ENCODE data around the gene DOCK2.
"Not testable (repeated sequence)": the region's sequence is repeated elsewhere in the genome, so short reads cannot be mapped to it uniquely, and the experiment has no call there.

DOCK2 gene

GRCh38 chr5:170078931-170079330 lies 441.9 kb downstream of the DOCK2 start:
- no peak for DNase-seq (ENCODE audit: low spot score)
- FAIRE-seq: no peak

GRCh38 chr5:170080217-170080616 lies 443.1 kb downstream of the DOCK2 start:
- DNase-seq (ENCODE audit: low spot score): no peak
- FAIRE-seq: no peak

- FAIRE-seq (no peak), DNase-seq (ENCODE audit: low spot score) (no peak)
Observed at GRCh38 chr5:170080786-170081445, 443.8 kb downstream of the DOCK2 start.

GRCh38 chr5:170081616-170082015 lies 444.5 kb downstream of the DOCK2 start:
- no peak for DNase-seq (ENCODE audit: low spot score)
- no peak for FAIRE-seq

- FAIRE-seq (no peak), DNase-seq (ENCODE audit: low spot score) (no peak)
Observed at GRCh38 chr5:170082701-170083100, 445.6 kb downstream of the DOCK2 start.

GRCh38 chr5:170087168-170087817 lies 450.2 kb downstream of the DOCK2 start:
- FAIRE-seq (no peak), DNase-seq (ENCODE audit: low spot score) (no peak)

GRCh38 chr5:170092455-170093101 lies 455.5 kb downstream of the DOCK2 start:
- FAIRE-seq: no peak
- no peak for DNase-seq (ENCODE audit: low spot score)

GRCh38 chr5:170094329-170094728 lies 457.3 kb downstream of the DOCK2 start:
- FAIRE-seq; DNase-seq (ENCODE audit: low spot score): not testable (repeated sequence)

- DNase-seq (ENCODE audit: low spot score): no peak
- no peak for FAIRE-seq
Observed at GRCh38 chr5:170095646-170096045, 458.6 kb downstream of the DOCK2 start.

- FAIRE-seq: no peak
- no peak for DNase-seq (ENCODE audit: low spot score)
Observed at GRCh38 chr5:170097934-170098333, 460.9 kb downstream of the DOCK2 start.

- DNase-seq (ENCODE audit: low spot score) (peak; percentile 44), FAIRE-seq (no peak)
Observed at GRCh38 chr5:170100066-170100943, 463.2 kb downstream of the DOCK2 start.

- no peak for DNase-seq (ENCODE audit: low spot score)
- no peak for FAIRE-seq
Observed at GRCh38 chr5:170103447-170103846, 466.4 kb downstream of the DOCK2 start.

GRCh38 chr5:170104299-170104698 lies 467.2 kb downstream of the DOCK2 start:
- DNase-seq (ENCODE audit: low spot score) (no peak), FAIRE-seq (no peak)

- no peak for FAIRE-seq
- no peak for DNase-seq (ENCODE audit: low spot score)
Observed at GRCh38 chr5:170104710-170105109, 467.6 kb downstream of the DOCK2 start.

- no peak for FAIRE-seq
- DNase-seq (ENCODE audit: low spot score): no peak
Observed at GRCh38 chr5:170105642-170106611, 468.9 kb downstream of the DOCK2 start, which contains the start of gene FOXI1. FOXI1 (plus strand) TSS chr5:170105897; CDS start chr5:170105958, 61 bp downstream.

- no peak for DNase-seq (ENCODE audit: low spot score)
- no peak for FAIRE-seq
Observed at GRCh38 chr5:170107674-170108073, 470.6 kb downstream of the DOCK2 start.

- no peak for DNase-seq (ENCODE audit: low spot score)
- FAIRE-seq: no peak
Observed at GRCh38 chr5:170108266-170108785, 471.3 kb downstream of the DOCK2 start.

GRCh38 chr5:170109059-170110031 lies 472.3 kb downstream of the DOCK2 start:
- DNase-seq (ENCODE audit: low spot score): no peak
- no peak for FAIRE-seq

Measured in RCC 7860 (cell line).